NCI-H524 (cell line): ENCODE results near the gene SCAPER.
"Not testable (repeated sequence)": the region's sequence is repeated elsewhere in the genome, so short reads cannot be mapped to it uniquely, and the experiment has no call there.

Experiments
- DNase-seq, 2 experiments: peaks; one replicate each; lab custom pipeline; 2025; lab: John Stamatoyannopoulos, UW

The SCAPER gene

GRCh38 chr15:76863123-76863522 is 42.0 kb downstream of the SCAPER start:
- DNase-seq = peak in 1 of 2 experiments; percentile 21

- DNase-seq = peak; percentile 40 to 41
Observed at GRCh38 chr15:76861815-76862397, 43.2 kb downstream of the SCAPER start.

GRCh38 chr15:76860201-76860600 is 44.9 kb downstream of the SCAPER start:
- DNase-seq = no peak

GRCh38 chr15:76850367-76850766 is 54.8 kb downstream of the SCAPER start:
- DNase-seq = not testable (repeated sequence)

- DNase-seq = no peak
Observed at GRCh38 chr15:76846782-76847181, 58.4 kb downstream of the SCAPER start.

GRCh38 chr15:76844096-76844495 is 61.0 kb downstream of the SCAPER start:
- DNase-seq = no peak

DNA sequence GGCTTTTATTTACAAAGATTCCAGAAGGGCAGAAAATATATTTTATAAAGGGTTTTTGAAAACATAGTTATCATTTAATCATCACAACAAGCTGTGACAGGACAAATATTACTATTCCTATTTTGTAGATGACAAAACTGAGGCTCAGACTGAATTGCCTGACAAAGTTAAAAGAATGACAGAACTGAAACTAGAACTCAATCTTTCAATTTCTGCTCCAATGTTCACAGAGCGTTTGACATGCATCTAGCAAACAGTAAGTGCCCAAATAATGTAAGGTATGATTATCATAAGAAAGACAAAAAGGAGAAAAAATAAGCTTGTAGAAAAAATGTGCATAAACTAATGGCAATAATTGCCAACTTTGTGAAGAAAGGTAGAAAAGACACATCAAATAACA is 61.9 kb downstream of the SCAPER start:
- no peak for DNase-seq

GRCh38 chr15:76840830-76841460 is 64.2 kb downstream of the SCAPER start:
- DNase-seq = peak; percentile 35 to 60

DNA sequence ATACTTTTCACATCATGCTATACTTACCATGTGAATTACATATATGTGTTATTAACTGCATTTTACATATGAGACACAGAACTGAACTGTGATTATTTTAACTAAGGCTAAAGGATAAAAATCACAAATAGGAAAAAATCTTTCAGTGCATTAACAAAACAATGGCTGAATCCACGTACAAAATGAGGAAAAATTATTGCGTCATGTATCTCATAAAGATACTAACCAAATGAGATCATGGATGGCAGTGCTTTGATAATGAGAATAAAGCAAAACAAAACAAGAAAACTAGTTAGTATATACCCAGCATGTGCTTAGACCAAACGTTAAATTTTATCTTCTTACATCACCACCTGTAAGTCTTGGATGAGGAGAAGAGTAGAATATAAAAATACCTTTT is 66.0 kb downstream of the SCAPER start:
- no peak for DNase-seq

DNA sequence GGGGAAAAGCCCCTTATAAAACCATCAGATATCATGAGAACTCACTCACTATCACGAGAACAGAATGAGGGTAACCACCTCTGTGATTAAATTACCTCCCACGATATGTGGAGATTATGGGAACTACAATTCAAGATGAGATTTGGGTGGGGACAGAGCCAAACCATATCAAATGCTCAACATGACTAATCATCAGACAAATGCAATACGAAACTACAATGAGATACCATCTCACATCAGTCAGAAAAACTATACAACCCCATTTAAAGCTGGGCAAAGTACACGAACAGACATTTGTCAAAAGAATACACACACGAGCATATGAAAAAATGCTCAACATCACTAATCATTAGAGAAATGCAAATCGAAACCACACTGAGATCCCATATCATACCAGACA is 67.7 kb downstream of the SCAPER start:
- DNase-seq = no peak

- DNase-seq = no peak
Observed at GRCh38 chr15:76829939-76830338, 75.2 kb downstream of the SCAPER start.

GRCh38 chr15:76823890-76824289 is 81.2 kb downstream of the SCAPER start:
- DNase-seq = no peak

DNA sequence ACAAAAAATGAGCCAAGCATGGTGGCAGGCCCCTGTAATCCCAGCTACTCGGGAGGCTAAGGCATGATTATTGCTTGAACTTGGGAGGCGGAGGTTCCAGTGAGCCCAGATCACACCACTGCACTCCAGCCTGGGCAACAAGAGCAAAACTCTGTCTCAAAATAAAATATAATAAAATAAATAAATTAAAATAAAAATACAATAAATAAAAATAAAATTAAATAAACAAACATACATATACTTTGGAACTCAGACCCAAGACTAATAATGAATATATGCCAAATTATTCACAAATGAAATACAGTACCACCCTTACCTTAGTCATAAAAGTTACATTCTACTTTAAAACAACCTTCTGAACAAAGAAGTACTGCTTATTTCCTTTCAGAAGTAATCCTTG is 81.8 kb downstream of the SCAPER start:
- DNase-seq = no peak

GRCh38 chr15:76818926-76819325 is 86.2 kb downstream of the SCAPER start:
- DNase-seq = not testable (repeated sequence)

GRCh38 chr15:76815421-76815820 is 89.7 kb downstream of the SCAPER start:
- no peak for DNase-seq

- DNase-seq = no peak
Observed at GRCh38 chr15:76812381-76812780, 92.8 kb downstream of the SCAPER start.

DNA sequence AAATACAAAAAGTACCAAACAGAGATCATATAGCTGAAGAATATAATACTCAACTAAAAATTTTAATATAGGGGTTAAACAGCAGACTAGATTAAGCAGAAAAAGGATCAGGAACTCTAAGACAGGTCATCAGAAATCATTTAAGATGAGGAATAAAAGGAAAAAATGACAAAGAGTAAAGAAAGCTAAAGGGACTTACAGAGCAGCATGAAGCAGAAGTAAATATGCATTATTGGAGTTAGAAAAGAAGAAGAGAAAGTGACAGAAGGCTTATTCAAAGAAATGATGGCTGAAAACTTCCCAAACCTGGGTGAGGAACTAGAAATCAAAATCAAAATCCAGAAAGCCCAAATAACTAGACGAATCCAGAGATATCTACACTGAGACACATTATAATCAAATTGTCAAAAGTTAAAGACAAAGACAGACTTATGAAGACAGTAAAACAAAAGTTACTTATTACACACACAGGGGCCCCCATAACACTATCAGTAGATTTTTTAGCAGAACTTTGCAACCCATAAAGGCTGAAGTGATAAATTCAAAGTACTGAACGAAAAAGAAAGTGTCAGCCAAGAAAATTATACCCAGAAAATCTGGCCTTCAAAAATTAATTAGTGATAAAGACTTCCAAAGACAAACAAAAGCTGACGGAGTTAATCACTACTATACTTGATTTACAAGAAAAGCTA is 95.6 kb downstream of the SCAPER start:
- no peak for DNase-seq

- DNase-seq = no peak
Observed at GRCh38 chr15:76803049-76803571, 102.0 kb downstream of the SCAPER start.

GRCh38 chr15:76802411-76802810 is 102.7 kb downstream of the SCAPER start:
- no peak for DNase-seq

GRCh38 chr15:76799760-76800159 is 105.4 kb downstream of the SCAPER start:
- DNase-seq = no peak

DNA sequence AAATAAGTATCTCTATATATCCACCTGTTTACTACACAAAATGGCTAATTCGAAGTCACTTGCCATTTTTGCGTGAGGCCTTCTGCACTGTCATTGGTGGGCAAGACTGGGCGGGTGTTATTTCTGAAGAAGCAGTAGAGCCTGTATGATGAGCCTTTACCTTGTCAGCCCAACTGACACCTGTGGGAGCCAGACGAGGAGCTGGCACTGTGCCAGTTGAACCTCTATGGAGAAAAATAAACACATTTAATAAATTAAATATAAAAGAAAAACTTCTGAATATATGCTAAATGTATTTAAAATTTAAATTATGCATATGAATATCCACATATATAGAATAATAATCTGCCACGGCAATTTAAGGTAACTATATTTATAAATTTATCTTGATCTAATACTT is 109.9 kb downstream of the SCAPER start:
- DNase-seq = no peak

- DNase-seq = no peak
Observed at GRCh38 chr15:76793162-76793561, 112.0 kb downstream of the SCAPER start.

DNA sequence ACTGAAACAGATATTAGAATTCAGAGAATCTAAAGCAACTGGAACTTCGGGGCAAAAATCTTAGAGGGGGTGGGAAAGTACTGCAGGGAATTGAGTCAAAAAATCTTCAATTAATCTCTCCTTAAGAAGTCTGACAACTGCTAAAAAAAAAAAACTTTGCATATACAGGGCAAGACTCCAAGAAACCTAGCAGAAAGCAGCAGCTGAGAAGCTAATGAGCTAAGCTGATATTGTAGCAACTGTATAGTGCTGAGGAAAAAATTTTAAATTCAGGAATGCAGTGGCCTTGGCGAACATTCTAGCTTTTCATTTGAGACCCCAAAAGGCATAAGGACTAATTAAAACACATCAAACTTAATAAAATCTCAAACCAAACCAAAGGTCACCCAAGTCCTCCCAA is 113.6 kb downstream of the SCAPER start:
- DNase-seq = no peak
